Neuronal stem cell (in vitro differentiated cells): ENCODE data around the gene SOWAHD.
"Not testable (repeated sequence)": the region's sequence is repeated elsewhere in the genome, so short reads cannot be mapped to it uniquely, and the experiment has no call there.

Source experiments
- DNase-seq: peaks from one replicate; pipeline ENCODE4 v3.0.0-alpha.2; 2013; ENCODE audit warnings: low spot score
- H2AFZ ChIP-seq: one replicate; pipeline ENCODE4 v1.6.1; 2013; ENCODE audit warnings: mild to moderate bottlenecking, low read length, inconsistent platforms
- H2AK5ac ChIP-seq: 2 replicates; pipeline ENCODE4 v1.6.1; 2013; ENCODE audit warnings: low read depth, mild to moderate bottlenecking, inconsistent platforms, low read length, moderate library complexity, mixed read lengths
- H2BK120ac ChIP-seq: 2 replicates; pipeline ENCODE4 v1.6.1; 2013; ENCODE audit warnings: low read depth, mild to moderate bottlenecking, inconsistent platforms, low read length, moderate library complexity, mixed read lengths
- H2BK12ac ChIP-seq: one replicate; pipeline ENCODE4 v1.6.1; 2013; ENCODE audit warnings: low read length, inconsistent platforms
- H2BK15ac ChIP-seq: 2 replicates; pipeline ENCODE4 v1.6.1; 2013; ENCODE audit warnings: mild to moderate bottlenecking, low read length, inconsistent platforms, mixed read lengths
- H2BK5ac ChIP-seq: one replicate; pipeline ENCODE4 v1.6.1; 2013; ENCODE audit warnings: inconsistent platforms, mild to moderate bottlenecking, low read length, moderate library complexity
- H3K14ac ChIP-seq: one replicate; pipeline ENCODE4 v1.6.1; 2013; ENCODE audit warnings: low read length, inconsistent platforms
- H3K18ac ChIP-seq: 2 replicates; pipeline ENCODE4 v1.6.1; 2013; ENCODE audit warnings: low read length, inconsistent platforms
- H3K23ac ChIP-seq: 2 replicates; pipeline ENCODE4 v1.6.1; 2013; ENCODE audit warnings: low read depth, mild to moderate bottlenecking, mixed read lengths, low read length, inconsistent platforms; ENCODE audit not compliant: poor library complexity
- H3K27ac ChIP-seq: replicated peaks from 3 replicates; pipeline ENCODE4 v1.5.1; 2013; ENCODE audit warnings: low read length, inconsistent platforms
- H3K27me3 ChIP-seq, 3 experiments: 2 replicates each; pipeline ENCODE4 v1.6.1; 2013; ENCODE audit warnings: low read length in 3 of 3, mild to moderate bottlenecking in 2 of 3, inconsistent platforms in 1 of 3, low read depth in 1 of 3, mixed read lengths in 1 of 3, moderate library complexity in 1 of 3; ENCODE audit not compliant: control insufficient read depth in 3 of 3, insufficient read depth in 3 of 3
- H3K36me3 ChIP-seq, 2 donors: replicated peaks in 1 of 2; 2 replicates each; pipeline ENCODE4 v1.6.1; 2013; ENCODE audit warnings: low read length in 2 of 2; ENCODE audit not compliant: control insufficient read depth in 2 of 2, insufficient read depth in 2 of 2
- H3K4ac ChIP-seq: 2 replicates; pipeline ENCODE4 v1.6.1; 2013; ENCODE audit warnings: inconsistent platforms, mild to moderate bottlenecking, low read length, moderate library complexity
- H3K4me1 ChIP-seq, 2 donors: 1 replicate in 1 of 2; 2 replicates in 1 of 2; pipeline ENCODE4 v1.6.1; 2013; ENCODE audit warnings: low read length in 2 of 2, low read depth in 1 of 2; ENCODE audit not compliant: control insufficient read depth in 2 of 2, insufficient read depth in 1 of 2
- H3K4me2 ChIP-seq: one replicate; pipeline ENCODE4 v1.6.1; 2013; ENCODE audit warnings: mild to moderate bottlenecking, low read length, inconsistent platforms; ENCODE audit not compliant: insufficient read depth, poor library complexity, severe bottlenecking
- H3K4me3 ChIP-seq, 2 donors: 2 replicates each; pipeline ENCODE4 v1.5.1; 2013; ENCODE audit warnings: low read length in 2 of 2, mild to moderate bottlenecking in 2 of 2, inconsistent platforms in 1 of 2, moderate library complexity in 1 of 2
- H3K79me1 ChIP-seq: one replicate; pipeline ENCODE4 v1.6.1; 2013; ENCODE audit warnings: low read depth, mild to moderate bottlenecking, inconsistent platforms, low read length, moderate library complexity
- H3K9ac ChIP-seq: one replicate; pipeline ENCODE4 v1.6.1; 2013; ENCODE audit warnings: mild to moderate bottlenecking, low read depth, low read length, inconsistent platforms; ENCODE audit not compliant: poor library complexity
- H3K9me3 ChIP-seq, 2 donors: replicated peaks in 1 of 2; 2 replicates each; pipeline versions ENCODE3 to v1.6.1; 2013; ENCODE audit warnings: low read length in 2 of 2, mild to moderate bottlenecking in 2 of 2, inconsistent platforms in 1 of 2, low read depth in 1 of 2, mixed read lengths in 1 of 2, moderate library complexity in 1 of 2; ENCODE audit not compliant: control insufficient read depth in 2 of 2, insufficient read depth in 1 of 2
- H4K8ac ChIP-seq: one replicate; pipeline ENCODE4 v1.6.1; 2013; ENCODE audit warnings: low read depth, mild to moderate bottlenecking, inconsistent platforms, low read length, moderate library complexity
- H4K91ac ChIP-seq: one replicate; pipeline ENCODE4 v1.6.1; 2013; ENCODE audit warnings: low read length, low read depth, mild to moderate bottlenecking, inconsistent platforms; ENCODE audit not compliant: poor library complexity
- WGBS, 2 donors: extraction: QIAGEN DNeasy Blood & Tissue Kit; methylation state at CpG; one replicate each; pipeline ENCODE4 v1.1.7; 2013; ENCODE audit warnings: missing lambda C conversion rate in 2 of 2, mixed read lengths in 1 of 2; ENCODE audit not compliant: insufficient read length in 2 of 2, insufficient replicate concordance in 1 of 2; ENCODE audit errors: extremely low coverage in 2 of 2; 5-methylcytosine and 5-hydroxymethylcytosine counted together

SOWAHD gene

DNA sequence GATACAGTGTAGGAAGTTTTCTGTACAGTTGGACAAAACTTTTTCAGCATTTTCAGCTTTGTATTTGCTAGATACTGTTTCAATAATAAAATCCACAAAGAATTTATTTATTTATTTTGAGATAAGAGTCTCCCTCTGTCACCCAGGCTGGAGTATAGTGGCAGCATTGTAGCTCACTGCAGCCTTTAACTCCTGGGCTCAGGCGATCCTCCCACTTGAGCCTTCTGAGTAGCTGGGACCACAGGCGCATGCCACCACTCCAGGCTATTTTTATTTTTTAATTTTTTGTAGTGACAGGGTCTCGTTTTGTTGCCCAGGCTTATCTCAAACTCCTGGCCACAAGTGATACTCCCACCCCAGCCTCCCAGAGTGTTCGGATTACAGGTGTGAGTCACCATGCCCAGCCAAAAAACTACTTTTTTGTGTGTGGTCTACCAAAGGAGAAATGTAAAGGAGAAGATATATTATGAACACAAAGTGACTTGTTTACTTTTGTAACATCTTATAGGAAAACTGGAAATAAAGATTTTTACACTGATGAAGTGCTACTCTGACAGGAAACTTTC is 13.0 kb upstream of the SOWAHD start:
- no peaks in the 10 kb centered on the region for H3K36me3 ChIP-seq
- no peak overlapping the region for H3K4me2 ChIP-seq
- H2BK5ac ChIP-seq = no peak overlapping the region
- no peaks in the 10 kb centered on the region for H3K79me1 ChIP-seq
- no peak overlapping the region for H3K18ac ChIP-seq
- H2BK120ac ChIP-seq = no peak overlapping the region
- no peak overlapping the region for H2AK5ac ChIP-seq
- no peak overlapping the region for H2BK12ac ChIP-seq
- no peak overlapping the region for H4K91ac ChIP-seq
- WGBS, 2 donors = no CpG with 5 or more reads among the region's 4 CpGs
- H3K14ac ChIP-seq = no peak overlapping the region
- no peak overlapping the region for H3K23ac ChIP-seq
- no peak for DNase-seq
- H3K4ac ChIP-seq = no peak overlapping the region
- no peak overlapping the region for H3K27ac ChIP-seq
- H3K27me3 ChIP-seq = no peaks in the 10 kb centered on the region
- no peak overlapping the region for H2BK15ac ChIP-seq
- no peak overlapping the region for H4K8ac ChIP-seq
- no peak overlapping the region for H3K4me3 ChIP-seq
- H3K9ac ChIP-seq = no peak overlapping the region
- H3K9me3 ChIP-seq = no peaks in the 10 kb centered on the region
- H3K4me1 ChIP-seq = no peaks in the 10 kb centered on the region
- no peak overlapping the region for H2AFZ ChIP-seq

DNA sequence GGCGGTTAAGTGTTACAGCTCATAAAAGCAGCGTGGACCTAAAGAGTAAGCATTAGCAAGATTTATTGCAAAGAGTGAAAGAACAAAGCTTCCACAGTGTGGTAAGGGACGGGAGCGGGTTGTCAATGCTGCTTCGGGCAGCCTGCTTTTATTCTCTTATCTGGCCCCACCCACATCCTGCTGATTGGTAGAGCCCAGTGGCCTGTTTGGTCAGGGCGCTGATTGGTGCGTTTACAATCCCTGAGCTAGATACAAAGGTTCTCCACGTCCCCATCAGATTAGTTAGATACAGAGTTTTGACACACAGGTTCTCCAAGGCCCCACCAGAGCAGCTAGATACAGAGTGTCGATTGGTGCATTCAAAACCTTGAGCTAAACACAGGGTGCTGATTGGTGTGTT is 8.3 kb upstream of the SOWAHD start:
- not testable (repeated sequence) for H4K8ac ChIP-seq, DNase-seq, H3K4me2 ChIP-seq, H3K36me3 ChIP-seq, H2AFZ ChIP-seq, H3K4ac ChIP-seq, H3K23ac ChIP-seq, H2BK120ac ChIP-seq, H2BK12ac ChIP-seq, H2AK5ac ChIP-seq, H3K9ac ChIP-seq, H3K27me3 ChIP-seq, H3K4me1 ChIP-seq, H4K91ac ChIP-seq, H3K27ac ChIP-seq, H2BK5ac ChIP-seq, H3K4me3 ChIP-seq, H2BK15ac ChIP-seq, H3K18ac ChIP-seq, H3K14ac ChIP-seq, H3K9me3 ChIP-seq, H3K79me1 ChIP-seq
- WGBS, 2 donors = no CpG with 5 or more reads among the region's 9 CpGs

DNA sequence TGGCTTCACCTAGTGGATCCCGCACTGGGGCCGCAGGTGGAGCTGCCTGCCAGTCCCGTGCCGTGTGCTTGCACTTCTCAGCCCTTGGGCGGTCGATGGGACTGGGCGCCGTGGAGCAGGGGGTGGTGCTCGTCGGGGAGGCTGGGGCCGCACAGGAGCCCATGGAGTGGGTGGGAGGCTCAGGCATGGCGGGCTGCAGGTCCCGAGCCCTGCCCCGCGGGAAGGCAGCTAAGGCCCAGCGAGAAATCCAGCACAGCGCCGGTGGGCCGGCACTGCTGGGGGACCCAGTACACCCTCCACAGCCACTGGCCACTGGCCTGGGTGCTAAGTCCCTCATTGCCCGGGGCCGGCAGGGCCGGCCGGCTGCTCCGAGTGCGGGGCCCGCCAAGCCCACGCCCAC is 7.6 kb upstream of the SOWAHD start:
- not testable (repeated sequence) for H2BK120ac ChIP-seq, H3K4ac ChIP-seq, H3K18ac ChIP-seq, H2BK12ac ChIP-seq, H3K9ac ChIP-seq, H2AFZ ChIP-seq, H3K4me3 ChIP-seq, H2BK5ac ChIP-seq, H3K36me3 ChIP-seq, H4K8ac ChIP-seq, H3K27me3 ChIP-seq, H3K79me1 ChIP-seq, H3K4me2 ChIP-seq, H3K23ac ChIP-seq, H4K91ac ChIP-seq, H3K27ac ChIP-seq, H3K14ac ChIP-seq, H2BK15ac ChIP-seq, H3K9me3 ChIP-seq, DNase-seq, H3K4me1 ChIP-seq, H2AK5ac ChIP-seq
- WGBS, 2 donors = no CpG with 5 or more reads among the region's 27 CpGs

DNA sequence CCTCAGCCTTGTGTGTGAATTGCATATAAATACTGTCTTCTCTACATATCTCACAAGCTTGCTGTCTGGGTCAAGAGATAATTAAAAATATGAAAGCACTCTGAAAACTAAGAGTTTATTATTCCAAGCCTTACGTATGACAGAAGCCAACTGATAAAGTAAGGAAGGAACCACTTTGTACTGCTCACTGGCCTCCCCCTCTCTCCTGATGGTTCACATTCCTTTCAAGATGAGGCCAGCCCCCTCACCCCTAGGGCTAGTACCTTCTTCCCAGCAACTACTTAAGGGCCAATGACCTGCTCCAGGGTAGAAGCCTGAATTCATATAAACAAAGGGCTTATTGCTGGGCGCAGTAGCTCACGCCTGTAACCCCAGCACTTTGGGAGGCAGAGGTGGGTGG is 5.4 kb upstream of the SOWAHD start:
- H2AK5ac ChIP-seq = no peak overlapping the region

More for the DNA sequence above, 5.4 kb upstream of the SOWAHD start:
- no peak overlapping the region for H4K91ac ChIP-seq
- no peak overlapping the region for H3K27ac ChIP-seq
- H2BK15ac ChIP-seq = no peak overlapping the region
- no peak overlapping the region for H3K4me3 ChIP-seq
- H3K9ac ChIP-seq = no peak overlapping the region
- no CpG with 5 or more reads among the region's 3 CpGs for WGBS, 2 donors
- no peaks in the 10 kb centered on the region for H3K36me3 ChIP-seq
- no peak overlapping the region for H3K4me2 ChIP-seq
- H2BK5ac ChIP-seq = no peak overlapping the region
- no peaks in the 10 kb centered on the region for H3K9me3 ChIP-seq
- no peak overlapping the region for H4K8ac ChIP-seq
- H3K4me1 ChIP-seq = peaks cover 0 to 14% of the 10 kb centered on the region in 2 donors
- no peak overlapping the region for H2AFZ ChIP-seq
- H3K14ac ChIP-seq = no peak overlapping the region
- H3K4ac ChIP-seq = no peak overlapping the region
- no peak overlapping the region for H2BK12ac ChIP-seq
- no peak overlapping the region for H3K23ac ChIP-seq
- no peaks in the 10 kb centered on the region for H3K79me1 ChIP-seq
- H3K27me3 ChIP-seq = peaks cover 0 to 14% (median 0%) of the 10 kb centered on the region in 3 experiments
- no peak overlapping the region for H3K18ac ChIP-seq
- DNase-seq = no peak
- no peak overlapping the region for H2BK120ac ChIP-seq
